IgD-negative memory B cell (primary cell): ENCODE measurements around the gene NKAIN4. TPM values are rescaled to one million over a fixed set of nuclear protein-coding genes. Genes with fewer than 3 reads are reported as not detected.

Experiments
- H3K27ac Mint-ChIP-seq, 3 donors: one replicate each; pipeline ENCODE4 v1.8.0; 2020 to 2022; ENCODE audit warnings: mild to moderate bottlenecking in 3 of 3, mixed read lengths in 3 of 3, moderate library complexity in 1 of 3
- H3K27me3 Mint-ChIP-seq: one replicate; pipeline ENCODE4 v1.8.0; 2021; ENCODE audit warnings: mixed read lengths
- H3K36me3 Mint-ChIP-seq: one replicate; pipeline ENCODE4 v1.8.0; 2020; ENCODE audit warnings: mild to moderate bottlenecking, mixed read lengths
- H3K4me1 Mint-ChIP-seq, 3 donors: one replicate each; pipeline ENCODE4 v1.8.0; 2020 to 2022; ENCODE audit warnings: mixed read lengths in 3 of 3, mild to moderate bottlenecking in 1 of 3
- H3K4me3 Mint-ChIP-seq, 4 donors: one replicate each; pipeline ENCODE4 v1.8.0; 2020 to 2022; ENCODE audit warnings: mild to moderate bottlenecking in 4 of 4, mixed read lengths in 4 of 4, moderate library complexity in 3 of 4
- H3K9me3 Mint-ChIP-seq, 3 donors: one replicate each; pipeline ENCODE4 v1.8.0; 2020 to 2021; ENCODE audit warnings: mixed read lengths in 3 of 3, mild to moderate bottlenecking in 1 of 3
- polyA plus RNA-seq: library from polyadenylated mRNA; unstranded; fragments of 300-500 nt; fragmentation: Illumina TruSeq; gene quantifications from one replicate; pipeline ENCODE4 v1.2.3, GENCODE V29; 2021

The NKAIN4 gene
- polyA plus RNA-seq, 1 donor from 2014 or later = not detected

- H3K27me3 Mint-ChIP-seq = no peaks in the 10 kb centered on the region
- H3K4me3 Mint-ChIP-seq = peak overlapping the region in 1 of 4 donors; percentile 23
Measured at GRCh38 chr20:63219447-63219821, 34.8 kb downstream of the NKAIN4 start.

GRCh38 chr20:63218701-63219446, 35.4 kb downstream of the NKAIN4 start:
- H3K4me3 Mint-ChIP-seq = peak overlapping the region in 1 of 4 donors; percentile 23
- no peaks in the 10 kb centered on the region for H3K27me3 Mint-ChIP-seq
- H3K36me3 Mint-ChIP-seq = peaks cover 1% of the 10 kb centered on the region
- peaks cover 0 to 1% (median 0%) of the 10 kb centered on the region in 3 donors for H3K9me3 Mint-ChIP-seq
- H3K4me1 Mint-ChIP-seq = peaks cover 7 to 20% (median 14%) of the 10 kb centered on the region in 3 donors
- H3K27ac Mint-ChIP-seq = peak overlapping the region in 1 of 3 donors; percentile 56

More at GRCh38 chr20:63219447-63219821, 34.8 kb downstream of the NKAIN4 start:
- Mint-ChIP-seq H3K36me3 (peaks cover 1% of the 10 kb centered on the region), H3K4me1 (peaks cover under 1 to 16% (median 10%) of the 10 kb centered on the region in 3 donors), H3K9me3 (peaks cover 0 to 1% (median 0%) of the 10 kb centered on the region in 3 donors), H3K27ac (peak overlapping the region in 1 of 3 donors; percentile 56)

GRCh38 chr20:63217706-63218105, 36.6 kb downstream of the NKAIN4 start:
- peak overlapping the region in 2 of 4 donors; percentile 72 to 76 for H3K4me3 Mint-ChIP-seq
- H3K9me3 Mint-ChIP-seq = peaks cover 0 to 1% (median 0%) of the 10 kb centered on the region in 3 donors
- peaks cover 12 to 27% (median 14%) of the 10 kb centered on the region in 3 donors for H3K4me1 Mint-ChIP-seq
- peak overlapping the region in 1 of 3 donors; percentile 88 for H3K27ac Mint-ChIP-seq
- no peaks in the 10 kb centered on the region for H3K27me3 Mint-ChIP-seq
- peaks cover 1% of the 10 kb centered on the region for H3K36me3 Mint-ChIP-seq

GRCh38 chr20:63216849-63217471, 37.3 kb downstream of the NKAIN4 start:
- H3K27me3 Mint-ChIP-seq = no peaks in the 10 kb centered on the region
- H3K36me3 Mint-ChIP-seq = peaks cover 1% of the 10 kb centered on the region
- peak overlapping the region; percentile 76 to 87 (median 82) for H3K4me3 Mint-ChIP-seq
- peak overlapping the region; percentile 64 to 96 (median 88) for H3K27ac Mint-ChIP-seq
- peaks cover 15 to 31% (median 19%) of the 10 kb centered on the region in 3 donors for H3K4me1 Mint-ChIP-seq
- peaks cover 0 to 1% (median 0%) of the 10 kb centered on the region in 3 donors for H3K9me3 Mint-ChIP-seq

- Mint-ChIP-seq H3K27me3 (no peaks in the 10 kb centered on the region), H3K4me1 (peaks cover 16 to 34% (median 21%) of the 10 kb centered on the region in 3 donors), H3K27ac (peak within 1 kb of the TSS; percentile 94 to 98 (median 96)), H3K36me3 (peaks cover 1% of the 10 kb centered on the region), H3K4me3 (peak within 1 kb of the TSS; percentile 87 to 96 (median 94)), H3K9me3 (peaks cover 0 to 1% (median 0%) of the 10 kb centered on the region in 3 donors)
Measured at GRCh38 chr20:63216041-63216848, 38.0 kb downstream of the NKAIN4 start, which contains the start of gene YTHDF1. YTHDF1 (minus strand) TSS chr20:63216131; CDS start chr20:63215892, 239 bp downstream.

GRCh38 chr20:63215101-63216040, 38.9 kb downstream of the NKAIN4 start:
- Mint-ChIP-seq H3K9me3 (no peaks in the 10 kb centered on the region), H3K27ac (peak overlapping the region; percentile 32 to 98 (median 94)), H3K27me3 (no peaks in the 10 kb centered on the region), H3K36me3 (peaks cover 4% of the 10 kb centered on the region), H3K4me3 (peak overlapping the region; percentile 87 to 96 (median 94)), H3K4me1 (peaks cover 16 to 34% (median 21%) of the 10 kb centered on the region in 3 donors)

GRCh38 chr20:63214514-63214913, 39.7 kb downstream of the NKAIN4 start:
- no peaks in the 10 kb centered on the region for H3K9me3 Mint-ChIP-seq
- H3K27ac Mint-ChIP-seq = peak overlapping the region; percentile 41 to 94 (median 84)
- H3K4me3 Mint-ChIP-seq = peak overlapping the region; percentile 87 to 96 (median 94)
- H3K4me1 Mint-ChIP-seq = peaks cover 16 to 35% (median 21%) of the 10 kb centered on the region in 3 donors
- H3K27me3 Mint-ChIP-seq = no peaks in the 10 kb centered on the region
- H3K36me3 Mint-ChIP-seq = peaks cover 4% of the 10 kb centered on the region

GRCh38 chr20:63212792-63213191, 41.5 kb downstream of the NKAIN4 start:
- Mint-ChIP-seq H3K36me3 (peaks cover 4% of the 10 kb centered on the region), H3K27me3 (no peaks in the 10 kb centered on the region), H3K4me3 (peak overlapping the region in 1 of 4 donors; percentile 96), H3K9me3 (no peaks in the 10 kb centered on the region), H3K27ac (peak overlapping the region in 1 of 3 donors; percentile 72), H3K4me1 (peaks cover 16 to 35% (median 21%) of the 10 kb centered on the region in 3 donors)

- Mint-ChIP-seq H3K4me3 (peak overlapping the region in 1 of 4 donors; percentile 96), H3K27ac (peak overlapping the region in 1 of 3 donors; percentile 72), H3K9me3 (no peaks in the 10 kb centered on the region), H3K36me3 (peaks cover 4% of the 10 kb centered on the region), H3K27me3 (no peaks in the 10 kb centered on the region), H3K4me1 (peaks cover 16 to 36% (median 21%) of the 10 kb centered on the region in 3 donors)
Measured at GRCh38 chr20:63212393-63212730, 41.9 kb downstream of the NKAIN4 start.

- Mint-ChIP-seq H3K27ac (no peak overlapping the region), H3K4me3 (peak overlapping the region in 1 of 4 donors; percentile 63), H3K36me3 (peaks cover 4% of the 10 kb centered on the region), H3K9me3 (no peaks in the 10 kb centered on the region), H3K27me3 (no peaks in the 10 kb centered on the region), H3K4me1 (peaks cover 16 to 28% (median 18%) of the 10 kb centered on the region in 3 donors)
Measured at GRCh38 chr20:63210011-63210605, 44.2 kb downstream of the NKAIN4 start.

- peaks cover 4% of the 10 kb centered on the region for H3K36me3 Mint-ChIP-seq
- no peak overlapping the region for H3K27ac Mint-ChIP-seq
- H3K27me3 Mint-ChIP-seq = no peaks in the 10 kb centered on the region
- H3K4me1 Mint-ChIP-seq = peaks cover 5 to 12% (median 7%) of the 10 kb centered on the region in 3 donors
- H3K4me3 Mint-ChIP-seq = peak overlapping the region in 1 of 4 donors; percentile 28
- H3K9me3 Mint-ChIP-seq = no peaks in the 10 kb centered on the region
Measured at GRCh38 chr20:63208346-63208909, 45.8 kb downstream of the NKAIN4 start.

- no peak overlapping the region for H3K4me3 Mint-ChIP-seq
- H3K4me1 Mint-ChIP-seq = peaks cover under 1 to 5% (median 2%) of the 10 kb centered on the region in 3 donors
- no peaks in the 10 kb centered on the region for H3K27me3 Mint-ChIP-seq
- H3K27ac Mint-ChIP-seq = peak overlapping the region in 1 of 3 donors; percentile 27
- H3K36me3 Mint-ChIP-seq = peaks cover 3% of the 10 kb centered on the region
- H3K9me3 Mint-ChIP-seq = no peaks in the 10 kb centered on the region
Measured at GRCh38 chr20:63206878-63207277, 47.4 kb downstream of the NKAIN4 start.

GRCh38 chr20:63205896-63206295, 48.4 kb downstream of the NKAIN4 start:
- no peaks in the 10 kb centered on the region for H3K27me3 Mint-ChIP-seq
- peaks cover 5% of the 10 kb centered on the region for H3K36me3 Mint-ChIP-seq
- no peak overlapping the region for H3K27ac Mint-ChIP-seq
- peaks cover 0 to 6% (median 4%) of the 10 kb centered on the region in 3 donors for H3K4me1 Mint-ChIP-seq
- H3K9me3 Mint-ChIP-seq = no peaks in the 10 kb centered on the region
- no peak overlapping the region for H3K4me3 Mint-ChIP-seq
